HepG2 (cell line): ENCODE measurements around the gene GPR87. TPM values are rescaled to one million over a fixed set of nuclear protein-coding genes. Genes with fewer than 3 reads are reported as not detected.

Experiments used
- CREM ChIP-seq, 2 experiments: sonication (generic) in 1 of 2; formaldehyde crosslinking in 1 of 2; IDR thresholded peaks; 2 replicates each; pipeline versions ENCODE4 v1.4.0 to v1.6.1; 2016 to 2020; ENCODE audit warnings: antibody characterized with exemption in 1 of 2, mild to moderate bottlenecking in 1 of 2, missing genetic modification reagents in 1 of 2
- ERF ChIP-seq: IDR thresholded peaks from 2 replicates; pipeline ENCODE4 v1.6.1; 2018; ENCODE audit warnings: missing biosample characterization, missing genetic modification reagents
- FOXP1 ChIP-seq, 2 experiments: fragments of 450-650 bp in 1 of 2; IDR thresholded peaks; 2 replicates each; pipeline ENCODE4 v1.6.1; 2017 to 2018; ENCODE audit warnings: antibody characterized with exemption in 1 of 2
- GABPA ChIP-seq, 2 experiments: IDR thresholded peaks; 2 replicates each; pipeline ENCODE4 v1.6.1; 2011 to 2016; ENCODE audit warnings: low read depth in 2 of 2, low read length in 1 of 2, missing biosample characterization in 1 of 2, missing genetic modification characterization in 1 of 2
- HMG20A ChIP-seq: IDR thresholded peaks from 2 replicates; pipeline ENCODE4 v1.6.1; 2016; ENCODE audit warnings: borderline replicate concordance
- KMT2A ChIP-seq: sonication (generic); formaldehyde crosslinking; IDR thresholded peaks from 2 replicates; pipeline ENCODE4 v1.4.0; 2020; ENCODE audit warnings: missing genetic modification reagents
- MTA1 ChIP-seq: sonication (generic); formaldehyde crosslinking; IDR thresholded peaks from 2 replicates; pipeline ENCODE4 v1.4.0; 2020; ENCODE audit warnings: missing genetic modification reagents, mild to moderate bottlenecking, borderline replicate concordance
- NFE2L2 ChIP-seq: fragments of 150-350 bp; IDR thresholded peaks from 2 replicates; pipeline ENCODE4 v1.6.1; 2014; ENCODE audit warnings: low read length
- RARA ChIP-seq: IDR thresholded peaks from 2 replicates; pipeline ENCODE4 v1.6.1; 2016; ENCODE audit warnings: missing genetic modification reagents, missing compliant biosample characterization
- ZBTB21 ChIP-seq: sonication (generic); formaldehyde crosslinking; IDR thresholded peaks from 2 replicates; pipeline ENCODE4 v1.4.0; 2020; ENCODE audit warnings: missing genetic modification reagents
- ZFP82 ChIP-seq: sonication (generic); formaldehyde crosslinking; IDR thresholded peaks from 2 replicates; pipeline ENCODE4 v1.5.1; 2020; ENCODE audit warnings: mild to moderate bottlenecking, missing genetic modification reagents, borderline replicate concordance
- ZNF124 ChIP-seq: sonication (generic); formaldehyde crosslinking; IDR thresholded peaks from 2 replicates; pipeline ENCODE4 v1.4.0; 2020; ENCODE audit warnings: missing genetic modification reagents
- ZNF326 ChIP-seq: sonication (generic); formaldehyde crosslinking; IDR thresholded peaks from 2 replicates; pipeline ENCODE4 v1.4.0; 2020; ENCODE audit warnings: missing genetic modification reagents, borderline replicate concordance
- ZNF350 ChIP-seq: sonication (generic); formaldehyde crosslinking; IDR thresholded peaks from 2 replicates; pipeline ENCODE4 v1.4.0; 2020; ENCODE audit warnings: mild to moderate bottlenecking, low read depth, missing genetic modification reagents, borderline replicate concordance
- ZNF577 ChIP-seq: sonication (generic); formaldehyde crosslinking; IDR thresholded peaks from 2 replicates; pipeline ENCODE4 v1.4.0; 2020; ENCODE audit warnings: mild to moderate bottlenecking, low read depth, missing genetic modification reagents, borderline replicate concordance
- ZNF850 ChIP-seq: sonication (generic); formaldehyde crosslinking; conservative IDR thresholded peaks from 2 replicates; pipeline ENCODE4 v1.9.0; 2021; ENCODE audit warnings: mild to moderate bottlenecking, missing genetic modification reagents
- polyA plus RNA-seq, 8 experiments: library from polyadenylated mRNA; depleted of rRNA in 3 of 8; stranded (reverse) in 7 of 8; unstranded in 1 of 8; fragments of >200 nt; fragmentation: Illumina TruSeq in 4 of 8; extraction: Trizol in 4 of 8; gene quantifications; 2 replicates each; pipeline versions ENCODE4 v1.2.1 to v1.2.3, GENCODE V29; 2011 to 2016; ENCODE audit warnings: low read depth in 4 of 8, missing spikeins in 1 of 8, mixed read lengths in 1 of 8; ENCODE audit not compliant: insufficient read depth in 1 of 8
- total RNA-seq, 5 experiments: library from RNA; depleted of rRNA; stranded (reverse); fragments of >200 nt; fragmentation: Illumina TruSeq; extraction: Trizol; gene quantifications; 2 replicates each; pipeline ENCODE4 v1.2.3, GENCODE V29; 2016; ENCODE audit warnings: low read depth in 1 of 5
- TF ChIP-seq, protein P1 (sequence below): IDR thresholded peaks from 2 replicates; pipeline ENCODE4 v1.6.1; 2016
- TF ChIP-seq, protein P2 (sequence below), 2 experiments: sonication (generic) in 1 of 2; formaldehyde crosslinking in 1 of 2; IDR thresholded peaks; 2 replicates each; pipeline versions ENCODE4 v1.6.1 to v1.9.0; 2014 to 2022; ENCODE audit warnings: antibody characterized with exemption in 1 of 2, borderline replicate concordance in 1 of 2, inconsistent platforms in 1 of 2, low read depth in 1 of 2, missing genetic modification reagents in 1 of 2
- TF ChIP-seq, protein P3 (sequence below): IDR thresholded peaks from 2 replicates; pipeline ENCODE4 v1.6.1; 2016
- TF ChIP-seq, protein P4 (sequence below): sonication (generic); formaldehyde crosslinking; IDR thresholded peaks from 2 replicates; pipeline ENCODE4 v1.4.0; 2020; ENCODE audit warnings: missing genetic modification reagents

GPR87 gene
- total and polyA plus RNA-seq, 2 of the 13 experiments (the other 11 are each of a cell fraction or from before 2014, with no cell fraction given): not detected

DNA sequence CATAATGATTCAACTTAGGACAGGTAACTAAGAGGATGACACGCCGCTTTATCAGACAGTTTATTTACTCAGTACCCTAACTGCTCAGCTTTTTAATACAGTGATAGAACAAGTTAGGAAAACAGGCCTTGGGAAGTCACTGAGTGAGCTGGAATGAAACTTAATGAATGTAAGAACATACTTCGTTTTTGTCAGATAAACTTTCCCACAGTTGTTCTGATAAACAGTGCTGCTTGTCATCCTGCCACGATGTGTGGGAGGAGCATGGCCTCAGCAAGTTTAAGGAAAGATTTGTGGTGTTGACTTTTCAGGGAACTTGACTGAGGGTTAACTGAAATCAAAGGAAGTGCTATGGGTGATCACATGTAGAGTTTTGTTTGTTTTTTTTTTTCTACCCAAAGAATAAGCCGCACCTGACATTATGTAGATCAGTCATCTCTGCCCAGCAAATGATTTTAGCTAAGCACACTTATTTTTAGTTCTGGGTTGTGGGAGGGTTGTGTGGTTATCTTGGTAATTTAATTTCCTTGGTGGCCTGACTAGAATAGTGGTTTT is 32.6 kb downstream of the GPR87 start (continued):
- TF ChIP-seq ZNF850: no peak
- no peak for TF ChIP-seq GABPA (IDR thresholded peaks at IDR 0.05; ENCODE audit: low read depth, low read length)
- TF ChIP-seq GABPA (CRISPR knock-in tag; IDR thresholded peaks at IDR 0.05; ENCODE audit: low read depth): peak; percentile 22; the same call in 1 of the 2 replicates
- TF ChIP-seq MTA1 (CRISPR knock-in tag): no peak
- TF ChIP-seq, protein P1, sequence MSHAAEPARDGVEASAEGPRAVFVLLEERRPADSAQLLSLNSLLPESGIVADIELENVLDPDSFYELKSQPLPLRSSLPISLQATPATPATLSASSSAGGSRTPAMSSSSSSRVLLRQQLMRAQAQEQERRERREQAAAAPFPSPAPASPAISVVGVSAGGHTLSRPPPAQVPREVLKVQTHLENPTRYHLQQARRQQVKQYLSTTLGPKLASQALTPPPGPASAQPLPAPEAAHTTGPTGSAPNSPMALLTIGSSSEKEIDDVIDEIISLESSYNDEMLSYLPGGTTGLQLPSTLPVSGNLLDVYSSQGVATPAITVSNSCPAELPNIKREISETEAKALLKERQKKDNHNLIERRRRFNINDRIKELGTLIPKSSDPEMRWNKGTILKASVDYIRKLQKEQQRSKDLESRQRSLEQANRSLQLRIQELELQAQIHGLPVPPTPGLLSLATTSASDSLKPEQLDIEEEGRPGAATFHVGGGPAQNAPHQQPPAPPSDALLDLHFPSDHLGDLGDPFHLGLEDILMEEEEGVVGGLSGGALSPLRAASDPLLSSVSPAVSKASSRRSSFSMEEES: peak; percentile 63; the same call in 1 of the 2 replicates
- TF ChIP-seq, protein P2, sequence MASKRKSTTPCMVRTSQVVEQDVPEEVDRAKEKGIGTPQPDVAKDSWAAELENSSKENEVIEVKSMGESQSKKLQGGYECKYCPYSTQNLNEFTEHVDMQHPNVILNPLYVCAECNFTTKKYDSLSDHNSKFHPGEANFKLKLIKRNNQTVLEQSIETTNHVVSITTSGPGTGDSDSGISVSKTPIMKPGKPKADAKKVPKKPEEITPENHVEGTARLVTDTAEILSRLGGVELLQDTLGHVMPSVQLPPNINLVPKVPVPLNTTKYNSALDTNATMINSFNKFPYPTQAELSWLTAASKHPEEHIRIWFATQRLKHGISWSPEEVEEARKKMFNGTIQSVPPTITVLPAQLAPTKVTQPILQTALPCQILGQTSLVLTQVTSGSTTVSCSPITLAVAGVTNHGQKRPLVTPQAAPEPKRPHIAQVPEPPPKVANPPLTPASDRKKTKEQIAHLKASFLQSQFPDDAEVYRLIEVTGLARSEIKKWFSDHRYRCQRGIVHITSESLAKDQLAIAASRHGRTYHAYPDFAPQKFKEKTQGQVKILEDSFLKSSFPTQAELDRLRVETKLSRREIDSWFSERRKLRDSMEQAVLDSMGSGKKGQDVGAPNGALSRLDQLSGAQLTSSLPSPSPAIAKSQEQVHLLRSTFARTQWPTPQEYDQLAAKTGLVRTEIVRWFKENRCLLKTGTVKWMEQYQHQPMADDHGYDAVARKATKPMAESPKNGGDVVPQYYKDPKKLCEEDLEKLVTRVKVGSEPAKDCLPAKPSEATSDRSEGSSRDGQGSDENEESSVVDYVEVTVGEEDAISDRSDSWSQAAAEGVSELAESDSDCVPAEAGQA (IDR thresholded peaks at IDR 0.05; ENCODE audit: low read depth): no peak
- TF ChIP-seq, protein P2 (CRISPR knock-in tag; IDR thresholded peaks at IDR 0.05; ENCODE audit: borderline replicate concordance): no peak
- TF ChIP-seq ZNF350 (CRISPR knock-in tag): no peak
- TF ChIP-seq KMT2A (CRISPR knock-in tag): no peak
- TF ChIP-seq RARA (CRISPR knock-in tag): peak; percentile 79
- 0 out of 2 replicates have a peak, but pooled peaks have one; percentile 47 for TF ChIP-seq ZNF124 (CRISPR knock-in tag)
- TF ChIP-seq ZBTB21 (CRISPR knock-in tag): no peak
- peak; percentile 85; the same call in 1 of the 2 replicates for TF ChIP-seq HMG20A (CRISPR knock-in tag)
- TF ChIP-seq, protein P3, sequence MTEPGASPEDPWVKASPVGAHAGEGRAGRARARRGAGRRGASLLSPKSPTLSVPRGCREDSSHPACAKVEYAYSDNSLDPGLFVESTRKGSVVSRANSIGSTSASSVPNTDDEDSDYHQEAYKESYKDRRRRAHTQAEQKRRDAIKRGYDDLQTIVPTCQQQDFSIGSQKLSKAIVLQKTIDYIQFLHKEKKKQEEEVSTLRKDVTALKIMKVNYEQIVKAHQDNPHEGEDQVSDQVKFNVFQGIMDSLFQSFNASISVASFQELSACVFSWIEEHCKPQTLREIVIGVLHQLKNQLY (CRISPR knock-in tag): peak; percentile 74
- no peak for TF ChIP-seq ZNF577
- peak; percentile 66 for TF ChIP-seq ERF (CRISPR knock-in tag)
- TF ChIP-seq, protein P4, sequence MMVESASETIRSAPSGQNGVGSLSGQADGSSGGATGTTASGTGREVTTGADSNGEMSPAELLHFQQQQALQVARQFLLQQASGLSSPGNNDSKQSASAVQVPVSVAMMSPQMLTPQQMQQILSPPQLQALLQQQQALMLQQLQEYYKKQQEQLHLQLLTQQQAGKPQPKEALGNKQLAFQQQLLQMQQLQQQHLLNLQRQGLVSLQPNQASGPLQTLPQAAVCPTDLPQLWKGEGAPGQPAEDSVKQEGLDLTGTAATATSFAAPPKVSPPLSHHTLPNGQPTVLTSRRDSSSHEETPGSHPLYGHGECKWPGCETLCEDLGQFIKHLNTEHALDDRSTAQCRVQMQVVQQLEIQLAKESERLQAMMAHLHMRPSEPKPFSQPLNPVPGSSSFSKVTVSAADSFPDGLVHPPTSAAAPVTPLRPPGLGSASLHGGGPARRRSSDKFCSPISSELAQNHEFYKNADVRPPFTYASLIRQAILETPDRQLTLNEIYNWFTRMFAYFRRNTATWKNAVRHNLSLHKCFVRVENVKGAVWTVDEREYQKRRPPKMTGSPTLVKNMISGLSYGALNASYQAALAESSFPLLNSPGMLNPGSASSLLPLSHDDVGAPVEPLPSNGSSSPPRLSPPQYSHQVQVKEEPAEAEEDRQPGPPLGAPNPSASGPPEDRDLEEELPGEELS (CRISPR knock-in tag): peak; percentile 80
- TF ChIP-seq ZNF326 (CRISPR knock-in tag): no peak
- peak; percentile 60 for TF ChIP-seq CREM (IDR thresholded peaks at IDR 0.05)
- TF ChIP-seq CREM (CRISPR knock-in tag; IDR thresholded peaks at IDR 0.05): no peak
- TF ChIP-seq NFE2L2: no peak
- no peak for TF ChIP-seq ZFP82
- no peak for TF ChIP-seq FOXP1 (IDR thresholded peaks at IDR 0.05)
- peak; percentile 82 for TF ChIP-seq FOXP1 (CRISPR knock-in tag; IDR thresholded peaks at IDR 0.05)
